Ascending aorta (tissue), 2 donors: ENCODE results near the gene TMEM97. TPM values are rescaled to one million over a fixed set of nuclear protein-coding genes. Genes with fewer than 3 reads are reported as not detected.
"Not testable (repeated sequence)": the region's sequence is repeated elsewhere in the genome, so short reads cannot be mapped to it uniquely, and the experiment has no call there.

Experiments
- DNase-seq, 2 donors: peaks; one replicate each; pipeline ENCODE4 v3.0.0-alpha.2; 2019; ENCODE audit warnings: low spot score in 2 of 2
- H3K27ac ChIP-seq, 2 donors: fragments of 200-600 bp; sonication (generic); one replicate each; pipeline ENCODE4 v1.5.1; 2016 to 2017; ENCODE audit warnings: mild to moderate bottlenecking in 1 of 2
- H3K27me3 ChIP-seq: fragments of 200-600 bp; sonication (generic); one replicate; pipeline ENCODE4 v1.5.1; 2017
- H3K36me3 ChIP-seq, 2 donors: fragments of 200-600 bp; sonication (generic); one replicate each; pipeline ENCODE4 v1.5.1; 2016
- H3K4me1 ChIP-seq, 2 donors: fragments of 200-600 bp; sonication (generic); one replicate each; pipeline ENCODE4 v1.5.1; 2016 to 2017; ENCODE audit warnings: mild to moderate bottlenecking in 1 of 2
- H3K4me3 ChIP-seq, 2 donors: fragments of 200-600 bp; sonication (generic); one replicate each; pipeline ENCODE4 v1.5.1; 2016 to 2017; ENCODE audit warnings: mild to moderate bottlenecking in 1 of 2
- H3K9me3 ChIP-seq, 2 donors: fragments of 200-600 bp; sonication (generic); one replicate each; pipeline ENCODE4 v1.5.1; 2016
- CTCF ChIP-seq, 3 experiments: fragments of 200-600 bp in 2 of 3; fragments of 450-650 bp in 1 of 3; sonication (generic) in 2 of 3; IDR thresholded peaks; one replicate each; pipeline ENCODE4 v1.5.1; 2016 to 2019; ENCODE audit warnings: antibody characterized with exemption in 3 of 3, mild to moderate bottlenecking in 1 of 3, moderate library complexity in 1 of 3
- intact Hi-C: fragments of 100-400 bp; cut with DNase I; formaldehyde crosslinking; loops from one replicate; pipeline ENCODE4 v1.15.1; 2023
- total RNA-seq: library from RNA; depleted of rRNA; stranded (reverse); fragments of >200 nt; gene quantifications from one replicate; pipeline ENCODE4 v1.1.0, GENCODE V29; 2016

TMEM97 gene
- total RNA-seq, 1 donor from 2014 or later = not detected

- H3K9me3 ChIP-seq = no peaks in the 10 kb centered on the region
- DNase-seq = no peak
- no peaks in the 10 kb centered on the region for H3K27me3 ChIP-seq
- H3K27ac ChIP-seq = no peak overlapping the region
- H3K4me3 ChIP-seq = no peak overlapping the region
- H3K4me1 ChIP-seq = no peaks in the 10 kb centered on the region
- H3K36me3 ChIP-seq = no peaks in the 10 kb centered on the region
- intact Hi-C loops = no loop called here
- TF ChIP-seq CTCF (IDR thresholded peaks at IDR 0.05) = no peak
Observed at GRCh38 chr17:28290703-28291102, 28.3 kb upstream of the TMEM97 start.

- DNase-seq = no peak
- H3K36me3 ChIP-seq = no peaks in the 10 kb centered on the region
- no peaks in the 10 kb centered on the region for H3K27me3 ChIP-seq
- H3K4me3 ChIP-seq = no peak overlapping the region
- H3K27ac ChIP-seq = no peak overlapping the region
- TF ChIP-seq CTCF (IDR thresholded peaks at IDR 0.05) = no peak
- H3K9me3 ChIP-seq = no peaks in the 10 kb centered on the region
- H3K4me1 ChIP-seq = no peaks in the 10 kb centered on the region
- intact Hi-C loops = no loop called here
Observed at GRCh38 chr17:28291780-28292330, 27.1 kb upstream of the TMEM97 start.

GRCh38 chr17:28292878-28293277, 26.1 kb upstream of the TMEM97 start:
- H3K36me3 ChIP-seq, H3K27me3 ChIP-seq, H3K27ac ChIP-seq, DNase-seq, H3K9me3 ChIP-seq, intact Hi-C loops, H3K4me3 ChIP-seq, H3K4me1 ChIP-seq: not testable (repeated sequence)

- H3K36me3 ChIP-seq = no peaks in the 10 kb centered on the region
- intact Hi-C loops = no loop called here
- no peak for DNase-seq
- no peak overlapping the region for H3K27ac ChIP-seq
- no peak for TF ChIP-seq CTCF (IDR thresholded peaks at IDR 0.05)
- H3K4me3 ChIP-seq = no peak overlapping the region
- no peaks in the 10 kb centered on the region for H3K9me3 ChIP-seq
- H3K4me1 ChIP-seq = no peaks in the 10 kb centered on the region
- no peaks in the 10 kb centered on the region for H3K27me3 ChIP-seq
Observed at GRCh38 chr17:28293994-28294393, 25.0 kb upstream of the TMEM97 start.

- Histone ChIP-seq H3K27ac (no peak overlapping the region), H3K36me3 (no peaks in the 10 kb centered on the region), H3K9me3 (no peaks in the 10 kb centered on the region), H3K4me3 (no peak overlapping the region), H3K27me3 (no peaks in the 10 kb centered on the region), H3K4me1 (no peaks in the 10 kb centered on the region)
- TF ChIP-seq CTCF (IDR thresholded peaks at IDR 0.05) = no peak
- intact Hi-C loops = no loop called here
- no peak for DNase-seq
Observed at GRCh38 chr17:28295677-28296578, 23.1 kb upstream of the TMEM97 start.

- H3K9me3 ChIP-seq = no peaks in the 10 kb centered on the region
- TF ChIP-seq CTCF (IDR thresholded peaks at IDR 0.05) = no peak
- H3K4me1 ChIP-seq = no peaks in the 10 kb centered on the region
- intact Hi-C loops = no loop called here
- H3K27me3 ChIP-seq = no peaks in the 10 kb centered on the region
- no peak overlapping the region for H3K27ac ChIP-seq
- no peak for DNase-seq
- no peak overlapping the region for H3K4me3 ChIP-seq
- H3K36me3 ChIP-seq = no peaks in the 10 kb centered on the region
Observed at GRCh38 chr17:28298449-28298848, 20.6 kb upstream of the TMEM97 start.
